Esophagus muscularis mucosa (tissue), 3 donors: ENCODE data around the gene SCFD2.
A peak's percentile ranks its signal among the peaks of the same experiment; 100 is the strongest.

Source experiments
- CTCF ChIP-seq, 3 experiments: fragments of 200-600 bp in 2 of 3; fragments of 450-650 bp in 1 of 3; sonication (generic) in 2 of 3; IDR thresholded peaks; one replicate each; pipeline ENCODE4 v1.5.1; 2017 to 2019; ENCODE audit warnings: antibody characterized with exemption in 3 of 3, mild to moderate bottlenecking in 2 of 3, moderate library complexity in 1 of 3
- POLR2AphosphoS5 ChIP-seq, 2 donors: sonication (generic); formaldehyde crosslinking; IDR thresholded peaks; one replicate each; pipeline ENCODE4 v1.6.1; 2017; ENCODE audit warnings: antibody characterized with exemption in 2 of 2

GRCh38 chr4:53196882-53197771 is 168.7 kb downstream of the SCFD2 start:
- TF ChIP-seq CTCF (IDR thresholded peaks at IDR 0.05) (peak; percentile 54 to 70 (median 69)), POLR2AphosphoS5 (IDR thresholded peaks at IDR 0.05) (no peak)
